Limb (tissue), 2 donors: ENCODE results near the gene AUTS2.

ENCODE experiments used
- DNase-seq, 2 donors: peaks; one replicate each; pipeline ENCODE4 v3.0.0-alpha.2; 2016; ENCODE audit errors: extremely low spot score in 2 of 2

The AUTS2 gene

GRCh38 chr7:69656077-69656476 is 57.8 kb downstream of the AUTS2 start:
- DNase-seq, result no peak

GRCh38 chr7:69656890-69657289 is 58.6 kb downstream of the AUTS2 start:
- DNase-seq, result peak in 1 of 2 donors; percentile 32

- DNase-seq, result no peak
These were observed 59.1 kb downstream of the AUTS2 start for GRCh38 chr7:69657331-69657730.

GRCh38 chr7:69657985-69658384 is 59.7 kb downstream of the AUTS2 start:
- DNase-seq, result no peak

GRCh38 chr7:69659983-69660382 is 61.7 kb downstream of the AUTS2 start:
- DNase-seq, result no peak

GRCh38 chr7:69661342-69661741 is 63.1 kb downstream of the AUTS2 start:
- DNase-seq, result no peak

GRCh38 chr7:69663911-69664832 is 65.9 kb downstream of the AUTS2 start:
- DNase-seq, result no peak

GRCh38 chr7:69665369-69665768 is 67.1 kb downstream of the AUTS2 start:
- DNase-seq, result no peak

- no peak for DNase-seq
These were observed 70.1 kb downstream of the AUTS2 start for GRCh38 chr7:69668339-69668870.

GRCh38 chr7:69670701-69671100 is 72.4 kb downstream of the AUTS2 start:
- DNase-seq, result no peak

GRCh38 chr7:69673074-69673473 is 74.8 kb downstream of the AUTS2 start:
- no peak for DNase-seq

- no peak for DNase-seq
These were observed 76.5 kb downstream of the AUTS2 start for GRCh38 chr7:69674701-69675182.

- no peak for DNase-seq
These were observed 78.0 kb downstream of the AUTS2 start for GRCh38 chr7:69676247-69676646.

GRCh38 chr7:69677054-69677852 is 79.0 kb downstream of the AUTS2 start:
- DNase-seq, result no peak

- DNase-seq, result no peak
These were observed 79.7 kb downstream of the AUTS2 start for GRCh38 chr7:69677881-69678493.

- no peak for DNase-seq
These were observed 80.4 kb downstream of the AUTS2 start for GRCh38 chr7:69678494-69679187.

- no peak for DNase-seq
These were observed 82.9 kb downstream of the AUTS2 start for GRCh38 chr7:69681181-69681580.

- no peak for DNase-seq
These were observed 84.2 kb downstream of the AUTS2 start for GRCh38 chr7:69682518-69682917.

GRCh38 chr7:69683002-69683401 is 84.7 kb downstream of the AUTS2 start:
- no peak for DNase-seq

GRCh38 chr7:69684369-69685292 is 86.4 kb downstream of the AUTS2 start:
- DNase-seq, result no peak
